ENCODE results near the gene BCAR1.
"Not testable (repeated sequence)": the region's sequence is repeated elsewhere in the genome, so short reads cannot be mapped to it uniquely, and the experiment has no call there.

The BCAR1 gene, protein sequence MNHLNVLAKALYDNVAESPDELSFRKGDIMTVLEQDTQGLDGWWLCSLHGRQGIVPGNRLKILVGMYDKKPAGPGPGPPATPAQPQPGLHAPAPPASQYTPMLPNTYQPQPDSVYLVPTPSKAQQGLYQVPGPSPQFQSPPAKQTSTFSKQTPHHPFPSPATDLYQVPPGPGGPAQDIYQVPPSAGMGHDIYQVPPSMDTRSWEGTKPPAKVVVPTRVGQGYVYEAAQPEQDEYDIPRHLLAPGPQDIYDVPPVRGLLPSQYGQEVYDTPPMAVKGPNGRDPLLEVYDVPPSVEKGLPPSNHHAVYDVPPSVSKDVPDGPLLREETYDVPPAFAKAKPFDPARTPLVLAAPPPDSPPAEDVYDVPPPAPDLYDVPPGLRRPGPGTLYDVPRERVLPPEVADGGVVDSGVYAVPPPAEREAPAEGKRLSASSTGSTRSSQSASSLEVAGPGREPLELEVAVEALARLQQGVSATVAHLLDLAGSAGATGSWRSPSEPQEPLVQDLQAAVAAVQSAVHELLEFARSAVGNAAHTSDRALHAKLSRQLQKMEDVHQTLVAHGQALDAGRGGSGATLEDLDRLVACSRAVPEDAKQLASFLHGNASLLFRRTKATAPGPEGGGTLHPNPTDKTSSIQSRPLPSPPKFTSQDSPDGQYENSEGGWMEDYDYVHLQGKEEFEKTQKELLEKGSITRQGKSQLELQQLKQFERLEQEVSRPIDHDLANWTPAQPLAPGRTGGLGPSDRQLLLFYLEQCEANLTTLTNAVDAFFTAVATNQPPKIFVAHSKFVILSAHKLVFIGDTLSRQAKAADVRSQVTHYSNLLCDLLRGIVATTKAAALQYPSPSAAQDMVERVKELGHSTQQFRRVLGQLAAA

DNA sequence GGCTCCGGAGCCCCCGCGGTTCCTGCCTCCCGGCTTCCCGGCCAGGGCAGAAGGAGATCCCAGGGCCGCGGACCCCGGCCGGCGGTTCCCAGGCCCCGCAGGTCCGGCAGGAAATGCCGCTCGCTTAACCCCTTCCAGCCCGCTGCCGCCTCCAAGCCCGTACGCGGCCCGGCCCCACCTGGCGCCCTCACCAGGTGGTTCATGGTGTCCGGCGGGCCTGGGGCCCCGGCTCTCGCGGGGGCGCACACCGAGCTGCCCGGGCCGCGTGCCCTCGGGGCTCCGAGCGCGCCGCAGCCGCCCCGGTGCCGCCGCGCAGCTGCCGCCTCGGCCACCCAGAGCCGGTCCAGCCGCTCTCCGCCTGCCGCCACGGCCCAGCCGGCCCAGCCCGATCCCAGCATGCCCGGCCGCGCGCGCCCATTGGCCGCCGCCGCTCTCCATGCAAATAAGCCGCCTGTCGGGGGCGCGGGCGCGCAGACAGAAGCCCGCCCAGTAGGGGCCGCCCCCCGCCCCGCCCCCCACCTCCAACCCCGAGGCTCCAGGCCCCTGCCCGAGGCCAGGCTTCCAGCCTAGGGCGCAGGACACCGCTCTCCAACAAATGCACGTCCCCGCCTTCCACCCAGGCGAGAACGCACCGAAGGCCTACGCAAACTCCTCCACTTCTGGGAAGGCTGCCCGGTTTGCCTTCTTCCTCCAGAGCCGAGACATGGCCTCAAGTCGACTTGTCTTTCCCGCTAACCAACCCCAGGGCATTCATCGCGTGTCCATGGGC, at the start of gene BCAR1:
BCAR1 (minus strand) TSS at position 345 of the 769 bp plus-strand sequence; CDS start at position 203, 142 bp downstream.
- DNase-seq: no peak

GRCh38 chr16:75298267-75298666, 46.8 kb upstream of the BCAR1 start:
- no peak for DNase-seq

GRCh38 chr16:75296606-75297005, 45.2 kb upstream of the BCAR1 start:
- no peak for DNase-seq

GRCh38 chr16:75294773-75295459, 43.5 kb upstream of the BCAR1 start:
- no peak for DNase-seq

GRCh38 chr16:75293772-75294171, 42.3 kb upstream of the BCAR1 start:
- DNase-seq: no peak

- no peak for DNase-seq
These were observed 41.7 kb upstream of the BCAR1 start for GRCh38 chr16:75293173-75293572.

DNA sequence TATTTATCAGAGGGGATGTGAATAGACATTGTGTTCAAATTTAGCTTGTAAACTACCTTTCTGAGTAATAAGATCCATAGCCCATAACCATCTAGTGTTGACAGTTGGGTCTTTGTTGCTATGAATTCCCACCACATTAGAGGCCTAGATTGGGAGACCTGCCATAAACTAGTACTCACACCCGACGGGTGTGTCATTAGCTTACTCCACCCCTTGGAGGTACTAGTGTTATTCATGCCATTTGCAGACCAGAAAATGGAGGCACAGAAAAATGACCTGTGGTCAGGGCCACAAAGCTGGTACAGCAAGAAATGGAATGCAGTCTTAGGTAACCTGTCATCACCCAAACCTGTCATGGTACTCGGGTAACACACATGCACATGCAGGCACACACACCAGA, 41.3 kb upstream of the BCAR1 start:
- no peak for DNase-seq

- DNase-seq: no peak
These were observed 37.8 kb upstream of the BCAR1 start for GRCh38 chr16:75289189-75289588.

- peak; percentile 69 for DNase-seq
These were observed 37.2 kb upstream of the BCAR1 start for GRCh38 chr16:75288596-75289120.

- no peak for DNase-seq
These were observed 36.8 kb upstream of the BCAR1 start for GRCh38 chr16:75288181-75288580.

GRCh38 chr16:75287708-75288107, 36.3 kb upstream of the BCAR1 start:
- no peak for DNase-seq

DNA sequence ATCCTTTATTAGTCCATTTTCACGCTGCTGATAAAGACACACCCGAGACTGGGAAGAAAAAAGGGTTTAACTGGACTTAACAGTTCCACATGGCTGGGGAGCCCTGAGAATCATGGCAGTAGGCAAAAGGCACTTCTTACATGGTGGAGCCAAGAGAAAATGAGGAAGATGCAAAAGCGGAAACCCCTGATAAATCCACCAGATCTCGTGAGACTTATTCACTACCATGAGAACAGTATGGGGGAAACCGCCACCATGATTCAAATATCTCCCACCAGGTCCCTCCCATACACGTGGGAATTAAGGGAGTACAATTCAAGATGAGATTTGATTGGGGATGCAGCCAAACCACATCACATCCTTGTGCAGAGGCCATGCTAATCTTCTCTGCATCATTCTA, 35.0 kb upstream of the BCAR1 start:
- DNase-seq: no peak

GRCh38 chr16:75282466-75283281, 31.2 kb upstream of the BCAR1 start:
- DNase-seq: no peak

- no peak for DNase-seq
These were observed 30.4 kb upstream of the BCAR1 start for GRCh38 chr16:75281826-75282225.

DNA sequence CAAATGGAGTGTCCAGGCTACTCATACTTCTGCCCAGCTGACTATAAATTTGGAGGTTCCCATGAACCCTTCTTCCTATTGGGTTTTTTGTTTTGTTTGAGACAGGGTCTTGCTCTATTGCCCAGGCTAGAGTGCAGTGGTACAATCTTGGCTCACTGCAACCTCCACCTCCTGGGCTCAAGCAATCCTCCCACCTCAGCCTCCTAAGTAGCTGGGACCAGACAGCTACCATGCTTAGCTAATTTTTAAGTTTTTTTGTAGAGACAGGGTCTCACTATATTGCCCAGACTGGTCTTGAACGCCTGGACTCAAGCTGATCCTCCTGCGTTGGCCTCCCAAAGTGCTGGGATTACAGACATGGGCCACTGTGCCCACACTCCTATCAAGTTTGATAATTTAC, 29.6 kb upstream of the BCAR1 start:
- DNase-seq: not testable (repeated sequence)

- no peak for DNase-seq
These were observed 28.9 kb upstream of the BCAR1 start for GRCh38 chr16:75280331-75280804.

DNA sequence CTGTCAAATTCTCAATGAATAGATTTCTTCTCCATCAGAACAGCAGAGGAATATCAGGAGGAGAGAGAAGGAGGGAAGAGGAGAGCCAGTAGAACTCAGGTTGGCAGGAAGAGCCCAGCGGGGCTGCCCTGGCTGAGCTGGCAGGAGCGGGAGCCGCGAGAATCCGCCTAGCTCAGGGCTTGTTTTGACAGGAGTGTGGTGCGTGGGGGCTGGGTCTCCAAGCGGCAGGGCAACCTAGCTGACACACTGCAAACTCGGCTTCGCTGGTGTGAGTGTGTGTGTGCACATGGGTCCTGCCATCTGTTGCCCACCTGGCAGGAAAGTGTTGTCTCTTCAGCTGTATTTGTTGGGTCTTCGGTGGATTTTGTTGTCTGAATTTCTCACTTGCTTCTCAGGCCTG, 27.9 kb upstream of the BCAR1 start:
- DNase-seq: no peak

- no peak for DNase-seq
These were observed 21.9 kb upstream of the BCAR1 start for GRCh38 chr16:75273054-75273925.

DNA sequence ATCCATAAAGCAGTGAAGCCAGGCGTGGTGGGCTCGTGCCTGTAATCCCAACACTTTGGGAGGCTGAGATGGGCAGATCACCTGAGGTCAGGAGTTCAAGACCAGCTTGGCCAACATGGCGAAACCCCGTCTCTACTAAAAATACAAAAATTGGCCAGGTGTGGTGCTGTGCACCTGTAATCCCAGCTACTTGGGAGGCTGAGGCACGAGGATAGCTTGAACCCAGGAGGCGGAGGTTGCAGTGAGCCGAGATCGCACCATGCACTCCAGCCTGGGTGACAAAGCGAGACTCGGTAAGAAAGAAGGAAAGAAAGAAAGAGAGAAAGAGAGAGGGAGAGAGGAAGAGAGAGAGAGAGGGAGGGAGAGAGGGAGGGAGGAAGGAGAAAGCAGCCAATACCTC, 21.2 kb upstream of the BCAR1 start:
- DNase-seq: not testable (repeated sequence)

GRCh38 chr16:75272097-75272551, 20.7 kb upstream of the BCAR1 start:
- DNase-seq: no peak
